Stimulated activated CD4-positive, alpha-beta T cell treated with anti-CD3 and anti-CD28 coated beads, Interleukin-15, amount 100 ng/mL, for 48 hours (primary cell): ENCODE data around the gene SLC10A7.
A peak's percentile ranks its signal among the peaks of the same experiment; 100 is the strongest.

Experiments used
- DNase-seq, 2 donors: peaks; one replicate each; pipeline ENCODE4 v3.0.0-alpha.2; 2020; ENCODE audit warnings: low read depth in 2 of 2

SLC10A7 gene, protein sequence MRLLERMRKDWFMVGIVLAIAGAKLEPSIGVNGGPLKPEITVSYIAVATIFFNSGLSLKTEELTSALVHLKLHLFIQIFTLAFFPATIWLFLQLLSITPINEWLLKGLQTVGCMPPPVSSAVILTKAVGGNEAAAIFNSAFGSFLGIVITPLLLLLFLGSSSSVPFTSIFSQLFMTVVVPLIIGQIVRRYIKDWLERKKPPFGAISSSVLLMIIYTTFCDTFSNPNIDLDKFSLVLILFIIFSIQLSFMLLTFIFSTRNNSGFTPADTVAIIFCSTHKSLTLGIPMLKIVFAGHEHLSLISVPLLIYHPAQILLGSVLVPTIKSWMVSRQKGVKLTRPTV

DNA sequence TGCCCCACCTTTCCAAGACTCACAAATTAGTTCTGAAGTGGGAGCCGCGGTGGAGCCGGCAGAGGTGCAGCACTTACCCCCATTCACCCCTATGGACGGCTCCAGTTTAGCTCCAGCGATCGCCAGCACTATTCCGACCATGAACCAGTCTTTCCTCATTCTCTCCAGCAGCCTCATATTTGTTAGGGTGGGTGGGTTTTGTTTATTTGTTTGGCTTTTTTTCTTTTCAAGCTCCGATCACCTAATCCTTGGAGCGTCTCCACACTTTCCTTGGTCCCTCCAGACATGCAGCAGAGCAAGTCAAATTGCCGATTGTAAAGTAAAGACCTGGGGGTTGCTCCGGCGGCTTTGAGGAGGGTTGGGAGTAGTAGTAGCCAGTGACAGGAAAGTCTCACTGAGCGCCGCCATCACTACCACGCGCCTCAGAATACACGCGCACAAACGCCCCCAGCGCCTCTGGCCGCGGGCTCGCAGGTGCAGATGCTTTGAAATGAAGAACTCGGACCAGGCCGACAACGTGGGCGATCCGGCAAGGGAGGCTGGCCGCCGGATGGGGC is at the start of gene SLC10A7:
Gene SLC10A7 (minus strand): TSS at position 400 of the 557 bp plus-strand sequence. CDS start 223 bp downstream, at position 177.
- peak; percentile 55 to 63 for DNase-seq

- no peak for DNase-seq
These were observed 45.7 kb upstream of the SLC10A7 start for GRCh38 chr4:146567396-146567795.

GRCh38 chr4:146564492-146564891 is 42.8 kb upstream of the SLC10A7 start:
- DNase-seq: no peak

- DNase-seq: no peak
These were observed 28.4 kb upstream of the SLC10A7 start for GRCh38 chr4:146550161-146550560.

GRCh38 chr4:146548443-146548842 is 26.7 kb upstream of the SLC10A7 start:
- DNase-seq: no peak

- DNase-seq: no peak
These were observed 23.4 kb upstream of the SLC10A7 start for GRCh38 chr4:146545102-146545501.

- no peak for DNase-seq
These were observed 12.4 kb upstream of the SLC10A7 start for GRCh38 chr4:146534178-146534577.

DNA sequence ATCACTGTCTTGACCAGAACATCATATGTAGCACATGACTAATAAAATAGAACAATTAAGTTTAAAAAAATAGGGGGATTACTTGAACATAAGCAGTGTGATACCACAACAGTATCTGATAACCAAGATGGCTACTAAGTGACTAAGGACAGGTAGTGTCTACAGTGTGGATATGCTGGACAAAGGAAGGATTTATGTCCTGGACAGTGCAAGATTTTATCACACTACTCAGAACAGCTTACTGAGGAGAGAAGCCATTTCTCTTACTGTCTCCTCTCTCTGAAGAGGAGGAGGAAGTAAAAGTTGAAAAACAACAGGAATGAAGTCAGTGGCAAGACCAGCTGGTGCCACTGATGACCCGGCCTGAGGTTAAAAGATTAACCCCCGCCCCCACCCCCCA is 4.0 kb upstream of the SLC10A7 start:
- DNase-seq: no peak

GRCh38 chr4:146524663-146525062 is 2.9 kb upstream of the SLC10A7 start:
- no peak for DNase-seq

DNA sequence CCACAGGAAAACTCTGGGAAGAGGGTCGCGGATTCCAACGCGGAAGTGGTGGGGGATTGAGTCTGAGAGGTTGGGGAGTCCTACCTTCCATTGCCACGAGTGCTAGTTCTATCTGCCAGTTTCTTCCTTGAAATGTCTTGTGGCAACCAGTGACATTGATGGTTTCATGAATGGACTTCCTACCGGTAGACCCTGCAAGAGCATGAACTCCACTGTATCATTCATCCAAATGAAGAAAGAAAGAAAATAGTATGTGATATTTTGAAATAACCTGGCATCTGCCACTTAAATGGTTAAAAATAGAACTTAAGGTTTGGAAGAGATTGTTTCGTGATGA is 1.1 kb upstream of the SLC10A7 start:
- DNase-seq: no peak

GRCh38 chr4:146522098-146522868 is 543 bp upstream of the SLC10A7 start:
- DNase-seq: peak; percentile 69 to 79

DNA sequence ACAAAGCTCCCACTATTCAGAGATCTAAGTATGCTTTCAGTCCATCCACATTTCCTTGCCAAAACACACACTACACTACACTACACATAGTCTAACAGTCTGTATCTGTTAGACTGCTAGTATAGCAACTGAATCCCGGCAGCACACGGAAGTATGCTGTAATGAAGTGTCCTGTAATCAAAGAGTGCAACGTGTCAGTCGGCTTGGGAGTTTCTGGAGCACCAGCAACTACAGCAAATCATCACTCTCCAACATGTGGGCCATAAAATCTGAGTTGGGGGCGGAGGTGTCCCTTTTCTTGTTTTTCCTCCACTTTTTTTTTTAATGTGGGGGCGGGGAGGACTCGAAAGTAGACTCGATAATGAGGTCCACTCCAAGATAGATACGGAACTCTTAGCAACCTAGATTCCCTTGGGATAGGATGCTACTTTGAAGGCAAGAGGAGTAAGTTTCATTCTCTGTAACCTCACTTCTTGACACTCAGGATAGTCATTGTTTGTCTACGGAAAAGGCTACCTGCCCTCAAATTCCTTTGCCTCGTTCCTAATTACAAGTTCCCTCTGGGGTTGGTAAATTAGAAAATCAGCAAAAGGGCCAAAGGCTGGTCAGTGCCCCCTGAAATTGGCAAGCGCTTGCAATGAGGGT is 722 bp downstream of the SLC10A7 start:
- DNase-seq: peak in 1 of 2 donors; percentile 1

- no peak for DNase-seq
These were observed 6.9 kb downstream of the SLC10A7 start for GRCh38 chr4:146514651-146515357.

- no peak for DNase-seq
These were observed 8.2 kb downstream of the SLC10A7 start for GRCh38 chr4:146513548-146513947.

DNA sequence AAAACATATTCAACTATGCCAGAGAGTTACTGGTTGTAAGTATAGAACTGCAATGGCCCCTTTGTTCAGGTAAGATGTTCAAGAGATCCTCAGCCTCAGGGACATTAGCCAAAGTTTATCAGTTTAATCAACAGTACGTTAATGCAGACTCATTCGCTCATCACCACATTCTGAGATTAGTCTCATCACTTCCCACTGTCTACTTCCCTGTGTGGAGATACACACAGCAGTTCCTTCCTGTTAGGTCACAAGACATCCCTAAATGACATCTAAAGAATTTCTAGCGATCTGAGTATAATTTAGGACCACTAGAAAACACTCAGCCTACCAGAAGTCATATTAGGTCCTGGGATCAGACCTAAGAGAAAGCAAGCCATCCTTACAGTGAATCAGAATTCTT is 10.4 kb downstream of the SLC10A7 start:
- no peak for DNase-seq

- no peak for DNase-seq
These were observed 10.8 kb downstream of the SLC10A7 start for GRCh38 chr4:146510942-146511341.

GRCh38 chr4:146508229-146508939 is 13.4 kb downstream of the SLC10A7 start:
- no peak for DNase-seq

GRCh38 chr4:146507632-146508031 is 14.1 kb downstream of the SLC10A7 start:
- no peak for DNase-seq

DNA sequence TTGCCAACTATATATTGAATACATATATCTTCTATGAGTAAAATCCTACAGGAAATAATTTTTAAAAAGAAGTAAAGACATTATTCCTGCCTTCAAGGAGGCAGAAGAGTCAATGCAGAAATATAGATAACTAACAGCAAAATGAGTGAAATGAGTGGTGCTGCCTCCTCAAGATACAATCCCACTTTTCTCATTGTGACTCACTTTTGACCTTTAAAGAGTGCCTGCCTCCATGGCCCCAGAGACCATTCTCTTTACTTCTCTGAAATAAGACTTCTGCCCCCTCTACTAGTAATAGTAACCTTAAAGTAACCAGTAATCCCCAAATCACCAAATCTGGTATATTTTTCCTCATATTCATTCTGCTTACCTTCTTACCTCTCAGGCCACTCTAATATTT is 15.5 kb downstream of the SLC10A7 start:
- no peak for DNase-seq

GRCh38 chr4:146500216-146500615 is 21.5 kb downstream of the SLC10A7 start:
- no peak for DNase-seq

- no peak for DNase-seq
These were observed 23.4 kb downstream of the SLC10A7 start for GRCh38 chr4:146498291-146498690.
